Activated naive CD8-positive, alpha-beta T cell (primary cell): Measurements from ENCODE around the gene ZNF669.
A peak's percentile ranks its signal among the peaks of the same experiment; 100 is the strongest.

Experiments
- H3K27ac Mint-ChIP-seq: one replicate; pipeline ENCODE4 v1.8.0; 2021; ENCODE audit warnings: mixed read lengths
- H3K27me3 Mint-ChIP-seq: one replicate; pipeline ENCODE4 v1.8.0; 2021; ENCODE audit warnings: mixed read lengths
- H3K36me3 Mint-ChIP-seq: one replicate; pipeline ENCODE4 v1.8.0; 2021; ENCODE audit warnings: mixed read lengths
- H3K4me1 Mint-ChIP-seq: one replicate; pipeline ENCODE4 v1.8.0; 2021; ENCODE audit warnings: low read depth, mixed read lengths
- H3K4me3 Mint-ChIP-seq: one replicate; pipeline ENCODE4 v1.8.0; 2021; ENCODE audit warnings: mild to moderate bottlenecking, mixed read lengths
- H3K9me3 Mint-ChIP-seq: one replicate; pipeline ENCODE4 v1.8.0; 2021; ENCODE audit warnings: low read depth, mixed read lengths

ZNF669 gene

GRCh38 chr1:247115141-247115510 is 11.0 kb upstream of the ZNF669 start:
- H3K4me1 Mint-ChIP-seq: peaks cover 10% of the 10 kb centered on the region
- no peaks in the 10 kb centered on the region for H3K9me3 Mint-ChIP-seq
- H3K36me3 Mint-ChIP-seq: no peaks in the 10 kb centered on the region
- H3K27me3 Mint-ChIP-seq: peaks cover 3% of the 10 kb centered on the region
- H3K27ac Mint-ChIP-seq: no peak overlapping the region
- H3K4me3 Mint-ChIP-seq: no peak overlapping the region

- H3K27me3 Mint-ChIP-seq: peaks cover 7% of the 10 kb centered on the region
- H3K9me3 Mint-ChIP-seq: no peaks in the 10 kb centered on the region
- H3K4me3 Mint-ChIP-seq: no peak overlapping the region
- H3K4me1 Mint-ChIP-seq: peaks cover 12% of the 10 kb centered on the region
- no peak overlapping the region for H3K27ac Mint-ChIP-seq
- H3K36me3 Mint-ChIP-seq: no peaks in the 10 kb centered on the region
Observed at GRCh38 chr1:247114351-247115140, 10.4 kb upstream of the ZNF669 start.

- Mint-ChIP-seq H3K36me3 (no peaks in the 10 kb centered on the region), H3K4me1 (peaks cover 12% of the 10 kb centered on the region)
Observed at GRCh38 chr1:247113733-247114271, 9.6 kb upstream of the ZNF669 start.

GRCh38 chr1:247113094-247113497 is 8.9 kb upstream of the ZNF669 start:
- Mint-ChIP-seq H3K4me3 (peak overlapping the region; percentile 65), H3K9me3 (no peaks in the 10 kb centered on the region), H3K27ac (no peak overlapping the region), H3K36me3 (no peaks in the 10 kb centered on the region), H3K27me3 (peaks cover 9% of the 10 kb centered on the region), H3K4me1 (peaks cover 12% of the 10 kb centered on the region)

More at GRCh38 chr1:247113733-247114271, 9.6 kb upstream of the ZNF669 start:
- Mint-ChIP-seq H3K27me3 (peaks cover 7% of the 10 kb centered on the region), H3K27ac (no peak overlapping the region), H3K9me3 (no peaks in the 10 kb centered on the region), H3K4me3 (no peak overlapping the region)

GRCh38 chr1:247112479-247112781 is 8.3 kb upstream of the ZNF669 start:
- H3K9me3 Mint-ChIP-seq: no peaks in the 10 kb centered on the region
- H3K27me3 Mint-ChIP-seq: peaks cover 13% of the 10 kb centered on the region
- H3K4me3 Mint-ChIP-seq: peak overlapping the region; percentile 65
- peaks cover under 1% of the 10 kb centered on the region for H3K36me3 Mint-ChIP-seq
- H3K27ac Mint-ChIP-seq: no peak overlapping the region
- H3K4me1 Mint-ChIP-seq: peaks cover 12% of the 10 kb centered on the region

- H3K27ac Mint-ChIP-seq: no peak overlapping the region
- H3K4me3 Mint-ChIP-seq: peak overlapping the region; percentile 13
- no peaks in the 10 kb centered on the region for H3K9me3 Mint-ChIP-seq
- peaks cover 12% of the 10 kb centered on the region for H3K4me1 Mint-ChIP-seq
- peaks cover 15% of the 10 kb centered on the region for H3K27me3 Mint-ChIP-seq
- peaks cover 3% of the 10 kb centered on the region for H3K36me3 Mint-ChIP-seq
Observed at GRCh38 chr1:247111700-247112478, 7.7 kb upstream of the ZNF669 start.

GRCh38 chr1:247111259-247111699 is 7.1 kb upstream of the ZNF669 start:
- Mint-ChIP-seq H3K27ac (no peak overlapping the region), H3K36me3 (peaks cover 3% of the 10 kb centered on the region), H3K4me1 (peaks cover 12% of the 10 kb centered on the region), H3K27me3 (peaks cover 15% of the 10 kb centered on the region), H3K9me3 (no peaks in the 10 kb centered on the region), H3K4me3 (peak overlapping the region; percentile 82)

GRCh38 chr1:247110627-247111258 is 6.6 kb upstream of the ZNF669 start:
- no peak overlapping the region for H3K27ac Mint-ChIP-seq
- peaks cover 12% of the 10 kb centered on the region for H3K4me1 Mint-ChIP-seq
- H3K9me3 Mint-ChIP-seq: no peaks in the 10 kb centered on the region
- peak overlapping the region; percentile 82 for H3K4me3 Mint-ChIP-seq
- H3K27me3 Mint-ChIP-seq: peaks cover 16% of the 10 kb centered on the region
- peaks cover 3% of the 10 kb centered on the region for H3K36me3 Mint-ChIP-seq

GRCh38 chr1:247107694-247108093 is 3.5 kb upstream of the ZNF669 start:
- peaks cover 6% of the 10 kb centered on the region for H3K36me3 Mint-ChIP-seq
- peaks cover 22% of the 10 kb centered on the region for H3K4me1 Mint-ChIP-seq
- no peak overlapping the region for H3K4me3 Mint-ChIP-seq
- no peak overlapping the region for H3K27ac Mint-ChIP-seq
- H3K27me3 Mint-ChIP-seq: peaks cover 16% of the 10 kb centered on the region
- H3K9me3 Mint-ChIP-seq: peaks cover 3% of the 10 kb centered on the region

GRCh38 chr1:247105966-247106365 is 1.8 kb upstream of the ZNF669 start:
- peaks cover 21% of the 10 kb centered on the region for H3K36me3 Mint-ChIP-seq
- H3K4me1 Mint-ChIP-seq: peaks cover 26% of the 10 kb centered on the region
- no peak overlapping the region for H3K4me3 Mint-ChIP-seq

GRCh38 chr1:247104965-247105364 is 809 bp upstream of the ZNF669 start:
- Mint-ChIP-seq H3K4me3 (peak overlapping the region; percentile 23), H3K27me3 (peaks cover 13% of the 10 kb centered on the region), H3K9me3 (peaks cover 12% of the 10 kb centered on the region), H3K36me3 (peaks cover 29% of the 10 kb centered on the region), H3K4me1 (peaks cover 21% of the 10 kb centered on the region), H3K27ac (no peak overlapping the region)

More at GRCh38 chr1:247105966-247106365, 1.8 kb upstream of the ZNF669 start:
- peak overlapping the region; percentile 16 for H3K27ac Mint-ChIP-seq
- H3K9me3 Mint-ChIP-seq: peaks cover 7% of the 10 kb centered on the region
- H3K27me3 Mint-ChIP-seq: peaks cover 16% of the 10 kb centered on the region

- Mint-ChIP-seq H3K9me3 (peaks cover 17% of the 10 kb centered on the region), H3K4me1 (peaks cover 19% of the 10 kb centered on the region), H3K36me3 (peaks cover 39% of the 10 kb centered on the region), H3K27me3 (peaks cover 3% of the 10 kb centered on the region), H3K4me3 (peak overlapping the region; percentile 44), H3K27ac (no peak overlapping the region)
Observed at GRCh38 chr1:247102381-247102780, 1.8 kb downstream of the ZNF669 start.

- peaks cover 51% of the 10 kb centered on the region for H3K36me3 Mint-ChIP-seq
- H3K4me3 Mint-ChIP-seq: peak overlapping the region; percentile 3
Observed at GRCh38 chr1:247100676-247101279, 3.4 kb downstream of the ZNF669 start.

GRCh38 chr1:247096958-247097357 is 7.2 kb downstream of the ZNF669 start:
- Mint-ChIP-seq H3K27me3 (no peaks in the 10 kb centered on the region), H3K9me3 (peaks cover 23% of the 10 kb centered on the region)

More at GRCh38 chr1:247100676-247101279, 3.4 kb downstream of the ZNF669 start:
- H3K9me3 Mint-ChIP-seq: peaks cover 25% of the 10 kb centered on the region
- H3K27me3 Mint-ChIP-seq: no peaks in the 10 kb centered on the region
- H3K27ac Mint-ChIP-seq: no peak overlapping the region
- peaks cover 20% of the 10 kb centered on the region for H3K4me1 Mint-ChIP-seq

More at GRCh38 chr1:247096958-247097357, 7.2 kb downstream of the ZNF669 start:
- no peak overlapping the region for H3K27ac Mint-ChIP-seq
- H3K4me1 Mint-ChIP-seq: peaks cover 1% of the 10 kb centered on the region
- H3K4me3 Mint-ChIP-seq: no peak overlapping the region
- peaks cover 42% of the 10 kb centered on the region for H3K36me3 Mint-ChIP-seq
